ENCODE data around the gene OR2W3.

Gene OR2W3

DNA sequence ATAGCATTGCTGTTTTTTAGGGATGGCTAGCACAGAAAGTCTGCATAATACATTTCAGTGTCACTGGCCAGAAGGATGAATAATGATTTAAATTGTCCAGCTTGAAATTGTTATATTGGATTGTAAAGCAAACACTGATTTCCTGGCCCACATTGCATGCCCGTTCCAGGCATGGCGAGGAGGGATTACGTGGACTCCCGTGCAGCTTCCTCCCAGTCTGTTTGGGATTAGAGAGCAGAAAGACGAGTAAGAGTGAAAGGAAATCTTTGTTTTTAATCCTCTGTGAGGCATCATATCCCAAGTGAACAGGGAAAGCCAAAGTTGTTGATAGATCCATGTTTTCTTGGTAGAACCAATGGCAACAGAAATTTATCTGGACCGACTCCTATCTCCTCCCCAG, 30.0 kb upstream of the OR2W3 start:
- Histone ChIP-seq H3K36me3 (no peaks in the 10 kb centered on the region), H3K27ac (no peak overlapping the region), H3K9me3 (no peaks in the 10 kb centered on the region), H3K27me3 (no peaks in the 10 kb centered on the region), H3K4me1 (ENCODE audit: control insufficient read depth in 1 of 2, insufficient read depth in 1 of 2, low read depth in 1 of 2, low read length in 1 of 2) (no peaks in the 10 kb centered on the region), H3K4me3 (ENCODE audit: low read depth in 1 of 2, low read length in 1 of 2) (no peak overlapping the region)
- TF ChIP-seq, protein P1, sequence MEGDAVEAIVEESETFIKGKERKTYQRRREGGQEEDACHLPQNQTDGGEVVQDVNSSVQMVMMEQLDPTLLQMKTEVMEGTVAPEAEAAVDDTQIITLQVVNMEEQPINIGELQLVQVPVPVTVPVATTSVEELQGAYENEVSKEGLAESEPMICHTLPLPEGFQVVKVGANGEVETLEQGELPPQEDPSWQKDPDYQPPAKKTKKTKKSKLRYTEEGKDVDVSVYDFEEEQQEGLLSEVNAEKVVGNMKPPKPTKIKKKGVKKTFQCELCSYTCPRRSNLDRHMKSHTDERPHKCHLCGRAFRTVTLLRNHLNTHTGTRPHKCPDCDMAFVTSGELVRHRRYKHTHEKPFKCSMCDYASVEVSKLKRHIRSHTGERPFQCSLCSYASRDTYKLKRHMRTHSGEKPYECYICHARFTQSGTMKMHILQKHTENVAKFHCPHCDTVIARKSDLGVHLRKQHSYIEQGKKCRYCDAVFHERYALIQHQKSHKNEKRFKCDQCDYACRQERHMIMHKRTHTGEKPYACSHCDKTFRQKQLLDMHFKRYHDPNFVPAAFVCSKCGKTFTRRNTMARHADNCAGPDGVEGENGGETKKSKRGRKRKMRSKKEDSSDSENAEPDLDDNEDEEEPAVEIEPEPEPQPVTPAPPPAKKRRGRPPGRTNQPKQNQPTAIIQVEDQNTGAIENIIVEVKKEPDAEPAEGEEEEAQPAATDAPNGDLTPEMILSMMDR (IDR thresholded peaks at IDR 0.05), result no peak

DNA sequence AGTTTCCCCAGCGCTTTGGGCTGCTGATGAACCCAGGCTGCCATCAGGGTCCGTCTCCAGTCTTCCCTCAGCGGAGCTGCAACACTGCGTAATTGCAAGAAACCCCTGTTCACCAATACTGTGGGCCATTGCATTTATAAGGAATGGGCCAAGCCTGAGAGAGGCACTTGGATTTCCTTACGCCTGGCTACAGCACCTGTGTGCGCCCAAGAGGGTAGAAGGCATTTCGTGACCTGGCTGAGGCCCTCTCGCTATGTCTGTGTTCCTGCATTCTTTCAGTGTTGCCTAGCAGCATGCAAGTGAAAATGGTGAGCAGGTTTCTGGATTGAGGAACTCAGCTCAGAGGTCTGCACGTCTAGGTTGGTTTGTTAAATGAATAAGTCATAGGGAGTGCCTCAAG, 12.0 kb upstream of the OR2W3 start:
- Histone ChIP-seq H3K27ac (no peak overlapping the region), H3K36me3 (no peaks in the 10 kb centered on the region), H3K27me3 (no peaks in the 10 kb centered on the region), H3K4me3 (ENCODE audit: low read depth in 1 of 2, low read length in 1 of 2) (no peak overlapping the region), H3K4me1 (ENCODE audit: control insufficient read depth in 1 of 2, insufficient read depth in 1 of 2, low read depth in 1 of 2, low read length in 1 of 2) (no peaks in the 10 kb centered on the region), H3K9me3 (no peaks in the 10 kb centered on the region)
- TF ChIP-seq, protein P1 (IDR thresholded peaks at IDR 0.05), result no peak

DNA sequence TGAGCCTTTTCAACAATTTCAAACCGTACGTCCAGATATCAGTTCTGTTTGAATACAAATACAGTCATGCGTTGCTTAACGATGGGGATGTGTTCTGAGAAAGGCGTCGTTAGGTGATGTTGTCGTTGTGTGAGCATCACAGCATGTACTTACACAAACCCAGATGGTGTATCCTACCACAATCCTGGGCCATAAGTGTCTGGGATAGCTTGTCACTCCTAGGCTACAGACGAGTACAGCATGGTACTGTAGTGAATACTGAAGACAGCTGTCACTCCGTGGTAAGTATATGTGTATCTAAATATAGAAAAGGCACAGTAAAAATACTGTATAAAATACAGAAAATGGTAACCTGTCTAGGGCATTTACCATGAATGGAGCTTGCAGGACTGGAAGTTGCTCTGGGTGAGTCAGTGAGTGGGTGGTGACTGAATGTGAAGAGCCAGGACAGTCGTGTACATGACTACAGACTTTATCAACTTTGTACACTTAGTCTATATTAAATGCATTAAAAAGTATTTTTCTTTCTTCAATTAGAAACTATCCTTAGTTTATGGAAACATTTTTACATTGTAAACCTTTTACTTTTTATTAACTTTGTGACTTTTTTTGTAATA, 10.5 kb upstream of the OR2W3 start:
- no peaks in the 10 kb centered on the region for H3K36me3 ChIP-seq
- H3K4me3 ChIP-seq (ENCODE audit: low read depth in 1 of 2, low read length in 1 of 2), result no peak overlapping the region
- no peaks in the 10 kb centered on the region for H3K9me3 ChIP-seq
- H3K27me3 ChIP-seq, result no peaks in the 10 kb centered on the region
- TF ChIP-seq, protein P1 (IDR thresholded peaks at IDR 0.05), result no peak
- no peak overlapping the region for H3K27ac ChIP-seq
- no peaks in the 10 kb centered on the region for H3K4me1 ChIP-seq (ENCODE audit: control insufficient read depth in 1 of 2, insufficient read depth in 1 of 2, low read depth in 1 of 2, low read length in 1 of 2)

DNA sequence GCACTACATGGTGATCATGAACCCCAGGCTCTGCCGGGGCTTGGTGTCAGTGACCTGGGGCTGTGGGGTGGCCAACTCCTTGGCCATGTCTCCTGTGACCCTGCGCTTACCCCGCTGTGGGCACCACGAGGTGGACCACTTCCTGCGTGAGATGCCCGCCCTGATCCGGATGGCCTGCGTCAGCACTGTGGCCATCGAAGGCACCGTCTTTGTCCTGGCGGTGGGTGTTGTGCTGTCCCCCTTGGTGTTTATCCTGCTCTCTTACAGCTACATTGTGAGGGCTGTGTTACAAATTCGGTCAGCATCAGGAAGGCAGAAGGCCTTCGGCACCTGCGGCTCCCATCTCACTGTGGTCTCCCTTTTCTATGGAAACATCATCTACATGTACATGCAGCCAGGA, 589 bp downstream of the OR2W3 start:
- Histone ChIP-seq H3K27me3 (no peaks in the 10 kb centered on the region), H3K27ac (no peak overlapping the region), H3K36me3 (no peaks in the 10 kb centered on the region), H3K9me3 (no peaks in the 10 kb centered on the region), H3K4me1 (ENCODE audit: control insufficient read depth in 1 of 2, insufficient read depth in 1 of 2, low read depth in 1 of 2, low read length in 1 of 2) (no peaks in the 10 kb centered on the region), H3K4me3 (ENCODE audit: low read depth in 1 of 2, low read length in 1 of 2) (no peak overlapping the region)
- TF ChIP-seq, protein P1 (IDR thresholded peaks at IDR 0.05), result no peak

DNA sequence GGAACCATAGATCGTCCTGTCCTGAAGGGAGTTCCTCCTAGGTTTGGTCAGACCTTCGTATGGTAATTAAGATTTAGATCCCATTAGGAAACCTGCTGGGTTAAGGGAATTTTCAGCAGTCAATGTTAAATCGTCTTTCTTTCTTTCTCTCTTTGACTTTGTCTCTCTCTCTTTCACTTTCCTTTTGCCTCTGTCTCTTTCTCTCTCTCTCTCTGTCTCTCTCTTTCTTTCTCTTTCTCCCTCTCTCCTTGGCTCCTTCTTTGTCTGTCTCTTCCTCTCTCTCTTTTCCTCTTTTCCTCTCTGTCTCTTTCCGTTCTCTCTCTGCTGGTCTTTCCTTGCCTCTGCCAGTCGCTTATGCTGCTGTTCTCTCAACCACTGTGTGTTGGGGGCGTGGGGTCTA, 8.7 kb downstream of the OR2W3 start:
- Histone ChIP-seq H3K4me1 (ENCODE audit: control insufficient read depth in 1 of 2, insufficient read depth in 1 of 2, low read depth in 1 of 2, low read length in 1 of 2) (no peaks in the 10 kb centered on the region), H3K27me3 (no peaks in the 10 kb centered on the region), H3K4me3 (ENCODE audit: low read depth in 1 of 2, low read length in 1 of 2) (no peak overlapping the region), H3K36me3 (no peaks in the 10 kb centered on the region), H3K27ac (no peak overlapping the region), H3K9me3 (no peaks in the 10 kb centered on the region)
- TF ChIP-seq, protein P1 (IDR thresholded peaks at IDR 0.05), result no peak

DNA sequence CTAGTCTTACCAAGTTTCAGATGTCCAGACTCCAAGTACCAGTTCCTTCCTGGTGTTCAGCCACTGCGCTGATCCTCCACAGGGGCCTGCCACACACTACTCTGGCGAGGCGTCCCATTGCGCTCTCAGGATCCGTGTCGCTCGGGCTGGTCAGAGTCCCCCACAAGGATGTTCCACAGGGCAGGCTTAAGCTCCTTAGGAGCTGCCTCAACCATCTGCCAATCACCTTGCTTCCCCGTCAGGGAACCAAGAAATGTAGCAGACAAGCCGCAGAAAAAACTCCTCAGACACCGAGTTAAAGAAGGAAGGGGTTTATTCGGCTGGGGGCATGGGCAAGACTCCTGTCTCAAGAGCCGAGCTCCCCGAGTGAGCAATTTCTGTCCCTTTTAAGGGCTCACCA, 9.8 kb downstream of the OR2W3 start:
- no peaks in the 10 kb centered on the region for H3K27me3 ChIP-seq
- no peaks in the 10 kb centered on the region for H3K4me1 ChIP-seq (ENCODE audit: control insufficient read depth in 1 of 2, insufficient read depth in 1 of 2, low read depth in 1 of 2, low read length in 1 of 2)
- TF ChIP-seq, protein P1 (IDR thresholded peaks at IDR 0.05), result no peak
- no peak overlapping the region for H3K27ac ChIP-seq
- H3K9me3 ChIP-seq, result no peaks in the 10 kb centered on the region
- H3K4me3 ChIP-seq (ENCODE audit: low read depth in 1 of 2, low read length in 1 of 2), result no peak overlapping the region
- no peaks in the 10 kb centered on the region for H3K36me3 ChIP-seq

All from neutrophil (primary cell).